HG03039 (cell line): ENCODE results near the gene EOGT.

Source experiments
- ATAC-seq: cut with Tn5 transposase; IDR thresholded peaks from one replicate; pipeline ENCODE4 v1.9.1; 2021; ENCODE audit warnings: mild to moderate bottlenecking, moderate library complexity; ENCODE audit not compliant: unreplicated experiment

Gene EOGT

DNA sequence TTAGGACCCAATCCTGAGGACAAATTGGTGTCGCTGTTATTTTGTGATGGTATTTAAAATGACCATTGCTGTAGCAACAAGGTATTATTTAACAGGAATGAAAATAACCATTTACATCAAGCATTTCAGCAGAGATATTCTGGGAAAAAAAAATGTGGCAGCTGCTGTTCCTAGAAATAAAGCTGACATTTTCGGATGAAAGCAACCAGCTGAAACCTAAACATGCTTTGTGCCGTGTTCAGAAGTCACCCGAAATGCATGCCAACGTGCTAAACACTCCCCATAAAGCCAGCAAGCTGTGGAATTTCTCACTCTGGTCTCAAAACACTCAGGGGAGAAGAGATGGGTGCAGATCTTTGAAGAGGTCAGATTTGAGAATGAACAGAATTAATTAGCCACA is 49.6 kb downstream of the EOGT start:
- ATAC-seq = no peak

DNA sequence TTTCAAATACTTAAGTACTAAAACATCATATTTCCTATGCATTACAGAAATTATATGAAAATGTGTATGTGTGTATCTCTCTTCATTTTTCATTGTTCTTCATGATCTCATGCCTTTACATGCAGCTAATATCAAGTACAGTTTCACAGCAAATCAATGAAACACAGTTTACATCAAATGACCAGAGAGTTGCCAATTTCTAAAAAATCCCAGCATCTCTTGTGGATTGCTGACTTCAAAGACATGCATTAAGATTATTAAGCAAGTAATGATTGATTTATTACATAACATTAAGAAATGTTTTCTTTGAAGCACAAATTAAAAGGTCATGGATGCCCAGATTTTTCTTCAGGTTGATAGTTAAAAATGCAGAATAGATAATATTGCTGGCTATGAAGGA is 50.1 kb downstream of the EOGT start:
- ATAC-seq = no peak

DNA sequence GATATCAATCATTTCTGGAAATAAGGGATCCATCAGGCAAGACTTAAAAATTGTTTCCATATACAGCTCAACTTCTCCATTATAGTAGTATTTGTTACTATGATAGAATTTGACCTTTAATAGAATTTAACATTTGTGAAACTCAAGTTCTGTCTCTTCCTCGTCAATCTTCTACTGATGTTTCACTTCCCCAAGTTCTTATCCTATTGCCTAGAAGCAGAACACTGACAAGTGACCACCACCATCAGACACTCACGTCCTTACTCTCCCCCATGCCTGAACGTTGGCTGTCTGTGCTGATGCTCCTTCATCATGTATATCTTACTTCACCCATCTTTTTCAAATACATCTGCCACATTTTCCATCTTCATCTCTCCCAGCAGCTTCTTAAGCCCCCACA is 54.6 kb downstream of the EOGT start:
- ATAC-seq = no peak

- no peak for ATAC-seq
Measured at GRCh38 chr3:68957895-68958294, 55.6 kb downstream of the EOGT start.

DNA sequence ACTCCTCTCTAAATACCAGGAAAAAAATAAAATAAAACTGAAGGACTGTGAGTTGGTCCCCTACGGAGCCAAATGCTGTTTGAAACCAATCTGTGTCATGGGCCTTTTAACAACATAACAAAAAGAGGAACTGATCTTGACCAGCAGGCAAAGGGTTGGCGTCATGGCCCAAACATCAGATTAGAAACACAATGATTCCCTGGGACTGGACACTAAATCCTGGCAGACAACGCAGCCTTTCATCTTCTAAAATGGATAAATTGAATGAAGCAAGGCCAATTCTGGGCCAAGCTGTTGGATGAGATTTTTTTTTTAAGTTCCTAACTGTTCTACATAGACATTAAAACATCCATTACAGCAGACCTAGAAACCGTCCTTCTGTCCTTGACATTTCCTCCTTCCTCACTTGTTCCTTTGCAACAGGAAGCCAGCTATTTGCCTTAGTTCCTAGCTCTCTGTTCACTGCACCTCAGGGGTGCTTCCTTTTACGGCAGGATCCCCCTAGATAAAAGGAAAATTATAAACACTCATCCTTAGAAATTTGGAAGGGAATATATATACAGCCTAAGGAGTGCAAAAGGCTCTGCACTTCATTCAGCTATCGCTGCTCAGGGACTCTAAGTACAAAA is 59.6 kb downstream of the EOGT start:
- ATAC-seq = no peak

DNA sequence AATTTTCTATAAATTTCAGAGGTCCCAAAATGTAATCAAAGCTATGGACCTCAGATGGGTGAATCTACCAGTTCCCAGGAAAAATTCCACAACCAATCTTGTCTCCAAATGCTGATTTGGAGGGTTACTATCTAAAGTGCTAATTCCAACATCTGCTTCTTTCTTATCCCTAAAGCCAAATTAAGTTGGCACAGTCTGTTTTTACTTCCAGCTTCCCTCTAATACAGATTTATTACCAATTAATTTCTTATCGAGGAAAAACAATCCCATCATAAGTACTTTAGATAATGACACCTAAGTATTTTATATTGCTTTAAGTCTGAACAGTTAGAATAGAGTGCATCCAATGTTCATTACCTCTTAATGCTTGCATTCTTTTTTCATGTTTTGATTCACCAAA is 68.3 kb downstream of the EOGT start:
- no peak for ATAC-seq

- no peak for ATAC-seq
Measured at GRCh38 chr3:68943753-68944500, 69.6 kb downstream of the EOGT start.

DNA sequence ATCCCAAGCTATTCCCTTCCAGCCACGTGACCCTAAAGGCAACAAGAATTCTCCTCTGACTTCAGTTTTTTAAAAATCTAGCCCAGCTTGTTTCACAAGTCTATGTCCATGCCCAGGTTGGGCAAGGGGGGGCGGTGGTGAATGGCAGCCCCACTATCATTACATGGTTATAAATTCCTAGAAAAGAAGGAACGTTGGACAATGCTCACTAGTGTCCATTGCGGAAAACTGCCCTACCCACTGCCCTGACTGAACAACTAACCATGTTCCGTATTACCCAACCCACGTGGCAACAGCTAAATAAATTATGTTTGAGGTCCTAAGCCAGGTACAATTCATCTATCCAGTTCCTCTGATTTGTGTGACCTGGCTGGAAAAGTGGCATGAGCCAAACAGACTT is 72.4 kb downstream of the EOGT start:
- no peak for ATAC-seq

- no peak for ATAC-seq
Measured at GRCh38 chr3:68936856-68937255, 76.6 kb downstream of the EOGT start.

DNA sequence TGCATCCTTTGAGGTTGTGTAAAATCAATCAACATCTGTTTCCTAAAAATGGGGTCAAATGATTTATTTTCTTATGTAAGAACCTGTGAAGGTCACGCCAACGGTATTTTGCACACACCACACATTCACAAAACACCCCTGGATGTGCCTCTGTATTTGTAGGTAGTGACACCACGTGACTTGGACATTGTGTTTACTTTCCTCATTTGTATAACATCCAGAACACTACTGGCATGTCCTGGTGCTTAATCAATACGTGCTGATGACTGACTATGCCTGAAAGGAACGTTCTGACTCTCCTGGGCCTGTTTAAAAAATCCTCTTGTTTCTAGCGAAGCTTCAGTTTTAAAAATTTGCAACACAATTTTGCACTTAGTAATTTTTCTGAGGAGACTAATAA is 77.7 kb downstream of the EOGT start:
- ATAC-seq = no peak

DNA sequence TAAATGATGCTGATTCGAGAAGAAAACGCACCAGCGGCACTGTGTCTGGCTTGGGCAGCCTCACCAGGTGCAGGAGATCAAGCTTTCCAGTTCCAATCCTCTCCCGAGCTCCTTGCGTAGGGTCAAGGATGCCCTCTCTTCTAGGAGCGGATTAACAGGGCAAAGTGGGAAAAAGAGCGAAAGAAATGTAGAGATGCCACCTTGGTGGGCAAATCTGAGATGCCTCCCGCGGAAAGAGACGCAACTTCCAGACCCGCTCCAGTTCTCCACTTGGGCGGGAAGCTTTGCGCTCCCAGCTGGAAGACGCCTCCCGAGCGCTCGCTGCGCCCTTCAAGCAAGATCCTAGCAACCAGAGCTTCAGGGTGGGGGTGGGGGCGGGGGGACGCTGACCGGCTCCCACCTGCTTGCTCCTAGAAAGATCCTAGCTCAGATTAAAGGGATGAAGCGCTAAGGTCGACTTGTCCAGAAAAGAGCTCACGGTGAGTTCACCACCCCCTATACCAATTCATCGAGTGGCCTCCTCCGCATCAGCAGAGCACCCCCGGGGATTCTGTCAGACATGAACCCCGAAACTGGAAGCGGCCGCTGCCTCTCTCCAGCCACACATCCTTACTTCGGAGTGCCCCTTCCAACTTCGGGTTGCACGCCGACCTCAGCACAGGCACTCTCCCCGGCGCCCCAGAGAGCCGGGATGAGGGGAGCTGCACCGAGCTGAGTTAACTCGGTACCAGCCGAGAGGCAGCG is 81.9 kb downstream of the EOGT start:
- ATAC-seq = no peak
